Activated CD4-positive, CD25-positive, alpha-beta regulatory T cell treated with anti-CD3 and anti-CD28 coated beads, Interleukin-2, amount 50 U/mL, for 24 hours (primary cell): ENCODE results near the gene NFS1.
A peak's percentile ranks its signal among the peaks of the same experiment; 100 is the strongest.
"Not testable (repeated sequence)": the region's sequence is repeated elsewhere in the genome, so short reads cannot be mapped to it uniquely, and the experiment has no call there.

Source experiments
- ATAC-seq, 2 donors: fragments of 150-1000 bp; cut with Tn5 transposase; one replicate each; pipeline ENCODE4 v1.10.0; 2021; ENCODE audit warnings: mild to moderate bottlenecking in 1 of 2, moderate library complexity in 1 of 2

Gene NFS1

GRCh38 chr20:35729283-35729807 lies 30.2 kb upstream of the NFS1 start:
- ATAC-seq: no peak

GRCh38 chr20:35726842-35727711 lies 27.9 kb upstream of the NFS1 start:
- ATAC-seq: no peak

GRCh38 chr20:35724321-35725230 lies 25.4 kb upstream of the NFS1 start:
- ATAC-seq: no peak

- not testable (repeated sequence) for ATAC-seq
These were observed 24.6 kb upstream of the NFS1 start for GRCh38 chr20:35723652-35724320.

GRCh38 chr20:35723275-35723639 lies 24.1 kb upstream of the NFS1 start:
- not testable (repeated sequence) for ATAC-seq

GRCh38 chr20:35721621-35722020 lies 22.5 kb upstream of the NFS1 start:
- no peak for ATAC-seq

GRCh38 chr20:35721219-35721618 lies 22.1 kb upstream of the NFS1 start:
- no peak for ATAC-seq

GRCh38 chr20:35720165-35721123 lies 21.3 kb upstream of the NFS1 start:
- no peak for ATAC-seq

- ATAC-seq: no peak
These were observed 20.6 kb upstream of the NFS1 start for GRCh38 chr20:35719717-35720116.

GRCh38 chr20:35718972-35719635 lies 20.0 kb upstream of the NFS1 start:
- no peak for ATAC-seq

- not testable (repeated sequence) for ATAC-seq
These were observed 19.2 kb upstream of the NFS1 start for GRCh38 chr20:35718321-35718720.

GRCh38 chr20:35716330-35716729 lies 17.2 kb upstream of the NFS1 start:
- no peak for ATAC-seq

GRCh38 chr20:35715652-35716051 lies 16.5 kb upstream of the NFS1 start:
- ATAC-seq: no peak

GRCh38 chr20:35714127-35714526 lies 15.0 kb upstream of the NFS1 start:
- ATAC-seq: no peak

GRCh38 chr20:35713120-35713519 lies 14.0 kb upstream of the NFS1 start:
- not testable (repeated sequence) for ATAC-seq

GRCh38 chr20:35711588-35712209 lies 12.5 kb upstream of the NFS1 start:
- ATAC-seq: peak; percentile 81

GRCh38 chr20:35710884-35711587 lies 11.9 kb upstream of the NFS1 start:
- no peak for ATAC-seq

- no peak for ATAC-seq
These were observed 10.9 kb upstream of the NFS1 start for GRCh38 chr20:35710039-35710438.

GRCh38 chr20:35709259-35709658 lies 10.1 kb upstream of the NFS1 start:
- ATAC-seq: no peak

GRCh38 chr20:35708502-35708901 lies 9.3 kb upstream of the NFS1 start:
- no peak for ATAC-seq
